Adipocyte (in vitro differentiated cells): ENCODE data around the gene ABCG1.

Source experiments
- DNase-seq: peaks from one replicate; pipeline ENCODE4 v3.0.0-alpha.2; 2015; ENCODE audit warnings: low read depth
- H3K27me3 ChIP-seq: replicated peaks from 2 replicates; pipeline ENCODE4 v1.7.0; 2013; ENCODE audit warnings: mild to moderate bottlenecking, low read length, moderate library complexity; ENCODE audit not compliant: control insufficient read depth, insufficient read depth
- H3K36me3 ChIP-seq: 2 replicates; pipeline ENCODE4 v1.7.0; 2013; ENCODE audit warnings: low read length, mild to moderate bottlenecking, moderate library complexity; ENCODE audit not compliant: control insufficient read depth, insufficient read depth, severe bottlenecking
- H3K4me1 ChIP-seq: 2 replicates; pipeline ENCODE4 v1.7.0; 2013; ENCODE audit warnings: mild to moderate bottlenecking, low read length, moderate library complexity; ENCODE audit not compliant: control insufficient read depth, insufficient read depth
- H3K4me3 ChIP-seq: 2 replicates; pipeline ENCODE4 v1.7.0; 2013; ENCODE audit warnings: mild to moderate bottlenecking, low read length, moderate library complexity
- H3K9ac ChIP-seq: 2 replicates; pipeline ENCODE4 v1.7.0; 2013; ENCODE audit warnings: mild to moderate bottlenecking, low read length, moderate library complexity
- H3K9me3 ChIP-seq: 2 replicates; pipeline ENCODE4 v1.7.0; 2013; ENCODE audit warnings: mild to moderate bottlenecking, low read length, moderate library complexity; ENCODE audit not compliant: control insufficient read depth

ABCG1 gene

DNA sequence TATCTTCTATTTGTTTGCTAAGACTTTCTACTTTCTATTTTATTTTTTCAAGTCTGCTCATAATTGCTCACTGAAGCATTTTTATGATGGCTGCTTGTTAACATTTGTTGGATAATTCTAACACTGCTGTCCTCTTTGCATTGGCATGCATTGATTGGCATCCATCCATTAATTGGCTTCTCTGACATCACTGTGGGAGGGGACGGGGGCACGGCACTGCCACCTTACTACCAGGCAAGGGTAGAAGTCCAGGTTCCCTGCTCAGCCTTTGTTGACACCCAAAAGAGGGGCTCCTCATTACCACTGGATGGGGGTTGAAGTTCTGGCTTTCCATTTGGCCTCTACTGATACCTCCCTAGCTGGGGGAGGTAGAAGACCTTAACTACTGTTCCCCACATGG is 11.5 kb upstream of the ABCG1 start:
- Histone ChIP-seq H3K9ac (no peak overlapping the region), H3K27me3 (peaks cover 26% of the 10 kb centered on the region), H3K4me3 (no peak overlapping the region), H3K36me3 (no peaks in the 10 kb centered on the region), H3K9me3 (peaks cover 5% of the 10 kb centered on the region), H3K4me1 (no peaks in the 10 kb centered on the region)
- no peak for DNase-seq

DNA sequence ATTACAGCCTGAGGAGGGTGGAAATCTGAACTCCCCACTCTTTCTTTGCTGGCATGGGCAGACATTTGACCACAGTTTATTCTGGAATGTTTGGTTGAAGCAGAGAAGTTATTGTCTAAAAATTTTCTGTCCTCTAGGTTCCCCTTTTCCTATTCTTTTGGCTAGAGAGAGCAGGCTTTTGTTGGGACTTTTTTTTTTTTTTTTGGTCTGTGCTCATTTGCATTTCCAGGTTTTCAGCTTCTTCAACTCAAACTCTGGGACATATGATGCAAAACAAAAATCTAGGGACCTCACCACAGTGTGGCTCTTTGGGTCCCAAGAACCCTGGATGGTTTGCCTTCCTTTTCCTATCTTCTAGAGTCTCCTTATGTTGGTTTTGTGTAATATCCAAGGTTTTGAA is 10.9 kb upstream of the ABCG1 start:
- H3K4me3 ChIP-seq: no peak overlapping the region
- no peak for DNase-seq
- H3K4me1 ChIP-seq: no peaks in the 10 kb centered on the region
- H3K9me3 ChIP-seq: peaks cover 5% of the 10 kb centered on the region
- no peak overlapping the region for H3K9ac ChIP-seq
- H3K27me3 ChIP-seq: peaks cover 29% of the 10 kb centered on the region
- no peaks in the 10 kb centered on the region for H3K36me3 ChIP-seq

DNA sequence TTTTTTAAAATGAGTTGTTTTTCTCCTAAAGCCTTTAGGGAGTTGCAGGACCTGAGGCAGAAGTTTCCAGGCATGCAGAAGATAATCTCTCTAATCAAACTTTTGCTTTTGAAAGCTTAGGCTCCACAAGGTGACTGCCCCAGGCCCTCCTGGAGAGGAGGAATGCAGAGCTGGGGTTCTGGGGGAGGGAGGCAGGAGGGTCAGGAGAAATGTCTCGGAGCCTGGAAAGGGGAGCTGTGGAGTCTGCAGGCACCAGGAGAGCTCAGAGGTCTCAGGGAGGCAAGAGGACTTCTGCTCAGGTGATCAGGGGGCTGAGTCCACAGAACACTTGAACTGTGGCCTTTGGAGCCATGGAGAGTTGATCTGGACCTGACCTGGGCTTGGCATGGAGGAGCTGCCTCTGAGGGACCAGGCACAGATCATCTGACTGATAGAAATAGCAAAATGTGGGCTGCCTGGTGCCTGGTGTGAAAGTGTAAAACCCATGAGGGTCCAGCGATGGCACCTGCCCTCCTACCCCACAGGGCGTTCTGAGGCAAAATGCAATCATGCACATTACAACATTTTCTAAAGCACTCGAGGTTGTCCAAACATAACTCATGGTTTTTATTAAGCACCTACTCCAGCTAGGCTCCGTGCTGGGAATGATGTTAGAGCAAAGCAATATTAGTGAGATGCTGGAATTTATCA is 10.0 kb upstream of the ABCG1 start:
- DNase-seq: no peak
- peaks cover 5% of the 10 kb centered on the region for H3K9me3 ChIP-seq

GRCh38 chr21:42209801-42210479 is 9.0 kb upstream of the ABCG1 start:
- Histone ChIP-seq H3K4me3 (no peak overlapping the region), H3K27me3 (peaks cover 44% of the 10 kb centered on the region), H3K9me3 (peaks cover 5% of the 10 kb centered on the region), H3K9ac (no peak overlapping the region), H3K4me1 (no peaks in the 10 kb centered on the region), H3K36me3 (no peaks in the 10 kb centered on the region)
- no peak for DNase-seq

More for the DNA sequence above, 10.0 kb upstream of the ABCG1 start:
- no peaks in the 10 kb centered on the region for H3K36me3 ChIP-seq
- peaks cover 35% of the 10 kb centered on the region for H3K27me3 ChIP-seq
- H3K4me3 ChIP-seq: no peak overlapping the region
- H3K9ac ChIP-seq: no peak overlapping the region
- no peaks in the 10 kb centered on the region for H3K4me1 ChIP-seq

DNA sequence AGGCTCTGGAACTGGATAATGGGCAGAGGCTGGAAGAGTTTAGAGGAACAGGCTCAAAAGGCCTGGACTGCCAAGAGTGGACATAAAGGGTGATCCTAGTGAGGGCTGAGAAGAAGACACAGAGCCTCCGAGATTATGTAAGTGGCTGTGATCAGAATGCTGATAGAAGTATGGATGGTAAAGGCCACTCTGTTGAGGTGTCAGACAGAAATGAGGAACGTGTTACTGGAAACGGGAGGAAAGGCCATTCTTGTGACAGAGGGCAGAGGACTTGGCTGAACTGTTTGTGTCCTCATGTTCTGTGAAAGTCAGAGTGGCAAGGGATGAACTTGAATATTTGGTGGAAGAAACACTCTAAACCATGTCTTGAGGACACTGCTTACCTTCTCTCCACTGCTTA is 6.7 kb upstream of the ABCG1 start:
- Histone ChIP-seq H3K27me3 (peaks cover 58% of the 10 kb centered on the region), H3K9ac (no peak overlapping the region), H3K36me3 (no peaks in the 10 kb centered on the region), H3K4me3 (no peak overlapping the region), H3K9me3 (peaks cover 15% of the 10 kb centered on the region), H3K4me1 (no peaks in the 10 kb centered on the region)
- no peak for DNase-seq

DNA sequence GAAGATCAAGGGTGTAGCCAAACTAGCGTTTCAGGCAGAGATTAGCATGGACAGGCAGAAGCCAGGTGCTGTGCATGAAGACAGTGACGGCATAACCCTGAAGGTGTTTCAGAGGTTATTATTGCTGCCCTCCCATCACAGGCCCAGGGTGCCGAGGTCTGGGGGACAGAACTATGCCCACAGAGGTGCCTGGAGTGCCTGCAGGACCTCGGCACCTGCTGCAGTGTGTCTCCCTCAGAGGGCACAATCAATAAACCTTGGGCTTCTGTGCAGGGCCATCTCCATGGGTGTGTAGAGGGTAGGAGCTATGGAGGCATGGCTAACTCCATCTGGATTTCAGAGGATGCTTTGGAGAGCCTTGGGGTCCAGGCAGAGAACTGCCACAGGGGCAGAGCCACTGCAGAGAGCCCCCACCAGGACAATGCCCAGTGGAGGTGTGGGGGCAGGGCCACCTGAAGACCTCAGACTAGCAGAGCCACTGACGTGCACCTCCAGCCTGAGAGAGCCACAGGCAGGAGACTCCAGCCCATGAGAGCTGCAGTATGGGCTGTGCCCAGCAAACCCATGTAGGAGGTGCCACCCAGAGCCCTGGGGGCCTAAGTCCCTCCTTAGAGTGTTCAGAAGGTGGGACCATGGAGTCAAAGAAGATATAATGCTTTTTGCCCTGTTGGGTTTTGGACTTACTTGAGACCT is 5.7 kb upstream of the ABCG1 start:
- Histone ChIP-seq H3K4me3 (no peak overlapping the region), H3K27me3 (peaks cover 58% of the 10 kb centered on the region), H3K9me3 (peaks cover 15% of the 10 kb centered on the region), H3K4me1 (no peaks in the 10 kb centered on the region), H3K36me3 (no peaks in the 10 kb centered on the region), H3K9ac (no peak overlapping the region)
- DNase-seq: no peak

GRCh38 chr21:42214081-42214750 is 4.7 kb upstream of the ABCG1 start:
- peaks cover 15% of the 10 kb centered on the region for H3K9me3 ChIP-seq
- no peak for DNase-seq
- H3K4me1 ChIP-seq: no peaks in the 10 kb centered on the region
- no peak overlapping the region for H3K4me3 ChIP-seq
- H3K36me3 ChIP-seq: no peaks in the 10 kb centered on the region
- peaks cover 56% of the 10 kb centered on the region for H3K27me3 ChIP-seq
- no peak overlapping the region for H3K9ac ChIP-seq

GRCh38 chr21:42214921-42215320 is 4.0 kb upstream of the ABCG1 start:
- peaks cover 2% of the 10 kb centered on the region for H3K4me1 ChIP-seq
- no peak overlapping the region for H3K4me3 ChIP-seq
- no peak overlapping the region for H3K9ac ChIP-seq
- peaks cover 15% of the 10 kb centered on the region for H3K9me3 ChIP-seq
- no peaks in the 10 kb centered on the region for H3K36me3 ChIP-seq
- H3K27me3 ChIP-seq: peaks cover 50% of the 10 kb centered on the region
- no peak for DNase-seq

GRCh38 chr21:42215942-42216725 is 2.8 kb upstream of the ABCG1 start:
- H3K9ac ChIP-seq: no peak overlapping the region
- H3K36me3 ChIP-seq: no peaks in the 10 kb centered on the region
- H3K4me1 ChIP-seq: peaks cover 10% of the 10 kb centered on the region
- peaks cover 15% of the 10 kb centered on the region for H3K9me3 ChIP-seq
- no peak for DNase-seq
- H3K4me3 ChIP-seq: no peak overlapping the region
- peaks cover 52% of the 10 kb centered on the region for H3K27me3 ChIP-seq

- peaks cover 10% of the 10 kb centered on the region for H3K4me1 ChIP-seq
- peaks cover 12% of the 10 kb centered on the region for H3K9me3 ChIP-seq
- H3K9ac ChIP-seq: no peak overlapping the region
- H3K27me3 ChIP-seq: peaks cover 52% of the 10 kb centered on the region
- H3K36me3 ChIP-seq: no peaks in the 10 kb centered on the region
- H3K4me3 ChIP-seq: no peak overlapping the region
- DNase-seq: no peak
Measured at GRCh38 chr21:42216726-42217572, 2.0 kb upstream of the ABCG1 start.
